HG02973 (cell line): ENCODE data around the gene ZNF592.

Source experiments
- ATAC-seq: cut with Tn5 transposase; IDR thresholded peaks from one replicate; pipeline ENCODE4 v1.9.1; 2021; ENCODE audit warnings: moderate library complexity; ENCODE audit not compliant: unreplicated experiment

The ZNF592 gene

GRCh38 chr15:84824260-84825007, 76.0 kb downstream of the ZNF592 start:
- no peak for ATAC-seq

GRCh38 chr15:84826369-84826823, 78.0 kb downstream of the ZNF592 start:
- no peak for ATAC-seq

- no peak for ATAC-seq
Measured at GRCh38 chr15:84827246-84827645, 78.9 kb downstream of the ZNF592 start.

GRCh38 chr15:84828086-84828908, 79.9 kb downstream of the ZNF592 start:
- no peak for ATAC-seq

GRCh38 chr15:84829428-84829827, 81.0 kb downstream of the ZNF592 start:
- ATAC-seq: no peak

GRCh38 chr15:84830036-84830435, 81.6 kb downstream of the ZNF592 start:
- no peak for ATAC-seq

GRCh38 chr15:84831028-84831427, 82.6 kb downstream of the ZNF592 start:
- no peak for ATAC-seq

GRCh38 chr15:84831613-84832012, 83.2 kb downstream of the ZNF592 start:
- no peak for ATAC-seq

- ATAC-seq: no peak
Measured at GRCh38 chr15:84832448-84833040, 84.2 kb downstream of the ZNF592 start.

GRCh38 chr15:84833447-84834228, 85.2 kb downstream of the ZNF592 start:
- no peak for ATAC-seq

- no peak for ATAC-seq
Measured at GRCh38 chr15:84834229-84834955, 86.0 kb downstream of the ZNF592 start.

GRCh38 chr15:84834969-84835368, 86.6 kb downstream of the ZNF592 start:
- ATAC-seq: no peak

GRCh38 chr15:84835661-84836337, 87.4 kb downstream of the ZNF592 start:
- no peak for ATAC-seq

- no peak for ATAC-seq
Measured at GRCh38 chr15:84836844-84837243, 88.5 kb downstream of the ZNF592 start.

- ATAC-seq: no peak
Measured at GRCh38 chr15:84839714-84840113, 91.3 kb downstream of the ZNF592 start.

GRCh38 chr15:84840255-84840654, 91.9 kb downstream of the ZNF592 start:
- no peak for ATAC-seq

GRCh38 chr15:84840741-84841429, 92.5 kb downstream of the ZNF592 start:
- no peak for ATAC-seq

GRCh38 chr15:84842781-84843180, 94.4 kb downstream of the ZNF592 start:
- no peak for ATAC-seq

GRCh38 chr15:84844964-84845363, 96.6 kb downstream of the ZNF592 start:
- no peak for ATAC-seq
